GM23338 (cell line): Measurements from ENCODE around the gene TTYH1. TPM values are rescaled to one million over a fixed set of nuclear protein-coding genes. Genes with fewer than 3 reads are reported as not detected.

ENCODE experiments used
- ATAC-seq: fragments of 200-7000 bp; cut with Tn5 transposase; 3 replicates; pipeline ENCODE4 v1.9.1; 2020
- DNase-seq: peaks from one replicate; pipeline ENCODE4 v3.0.0-alpha.2; 2015; ENCODE audit warnings: low spot score
- H2AFZ ChIP-seq: fragments of 200-600 bp; sonication (generic); 2 replicates; pipeline ENCODE4 v1.8.0; 2016; ENCODE audit warnings: antibody characterized with exemption, mild to moderate bottlenecking, moderate library complexity
- H3F3A ChIP-seq: fragments of 200-600 bp; sonication (generic); replicated peaks from 2 replicates; pipeline ENCODE4 v1.8.0; 2017; ENCODE audit warnings: antibody characterized with exemption, mixed run types, low read depth
- H3K27ac ChIP-seq: fragments of 200-600 bp; sonication (generic); 2 replicates; pipeline ENCODE4 v1.6.1; 2016; ENCODE audit warnings: low read depth
- H3K27me3 ChIP-seq: fragments of 200-600 bp; sonication (generic); 2 replicates; pipeline ENCODE4 v1.8.0; 2016; ENCODE audit warnings: mild to moderate bottlenecking, mixed run types, moderate library complexity; ENCODE audit not compliant: insufficient read depth
- H3K36me3 ChIP-seq: fragments of 200-600 bp; sonication (generic); 2 replicates; pipeline ENCODE4 v1.8.0; 2016; ENCODE audit warnings: mild to moderate bottlenecking; ENCODE audit not compliant: insufficient read depth
- H3K4me1 ChIP-seq: fragments of 200-600 bp; sonication (generic); 2 replicates; pipeline ENCODE4 v1.8.0; 2016; ENCODE audit warnings: mild to moderate bottlenecking, moderate library complexity; ENCODE audit not compliant: insufficient read depth
- H3K4me2 ChIP-seq: fragments of 200-600 bp; sonication (generic); 2 replicates; pipeline ENCODE4 v1.7.1; 2017; ENCODE audit warnings: mixed run types
- H3K4me3 ChIP-seq: fragments of 200-600 bp; sonication (generic); 2 replicates; pipeline ENCODE4 v1.6.1; 2016; ENCODE audit warnings: mixed run types
- H3K79me2 ChIP-seq: fragments of 200-600 bp; sonication (generic); replicated peaks from 2 replicates; pipeline ENCODE4 v1.8.0; 2017; ENCODE audit warnings: mild to moderate bottlenecking; ENCODE audit not compliant: insufficient read depth
- H3K9me2 ChIP-seq: fragments of 200-600 bp; sonication (generic); 2 replicates; pipeline ENCODE4 v1.8.0; 2017; ENCODE audit not compliant: insufficient read depth
- H4K20me1 ChIP-seq: fragments of 200-600 bp; sonication (generic); replicated peaks from 2 replicates; pipeline ENCODE4 v1.8.0; 2017; ENCODE audit warnings: mild to moderate bottlenecking; ENCODE audit not compliant: insufficient read depth
- H3K27ac Mint-ChIP-seq: 2 replicates; pipeline ENCODE4 v1.8.0; 2020; ENCODE audit warnings: inconsistent platforms, mild to moderate bottlenecking, moderate library complexity, mixed read lengths
- H3K27me3 Mint-ChIP-seq: 3 replicates; pipeline ENCODE4 v1.8.0; 2022; ENCODE audit warnings: low read depth, mild to moderate bottlenecking, moderate library complexity, mixed read lengths, inconsistent platforms; ENCODE audit not compliant: insufficient read depth, poor library complexity
- H3K36me3 Mint-ChIP-seq: 3 replicates; pipeline ENCODE4 v1.8.0; 2021; ENCODE audit warnings: low read depth, mild to moderate bottlenecking, inconsistent platforms, moderate library complexity, mixed read lengths
- H3K4me1 Mint-ChIP-seq: 3 replicates; pipeline ENCODE4 v1.8.0; 2020; ENCODE audit warnings: mild to moderate bottlenecking, inconsistent platforms, mixed read lengths
- H3K4me3 Mint-ChIP-seq: 3 replicates; pipeline ENCODE4 v1.8.0; 2021; ENCODE audit warnings: moderate library complexity, mild to moderate bottlenecking, inconsistent platforms, mixed read lengths
- H3K9me3 Mint-ChIP-seq: 3 replicates; pipeline ENCODE4 v1.8.0; 2020; ENCODE audit warnings: moderate library complexity, mild to moderate bottlenecking, inconsistent platforms, mixed read lengths
- CREB1 ChIP-seq: fragments of 250-450 bp; sonication (Bioruptor Pico); IDR thresholded peaks from 2 replicates; pipeline ENCODE4 v1.5.0; 2020; ENCODE audit warnings: low read depth, mild to moderate bottlenecking, moderate library complexity
- EZH2 ChIP-seq: fragments of 200-600 bp; sonication (generic); IDR thresholded peaks from one replicate; pipeline ENCODE4 v1.8.0; 2017; ENCODE audit warnings: antibody characterized with exemption, mild to moderate bottlenecking, low read depth; ENCODE audit not compliant: unreplicated experiment
- EZH2phosphoT487 ChIP-seq: fragments of 200-600 bp; sonication (generic); IDR thresholded peaks from one replicate; pipeline ENCODE4 v1.8.1; 2018; ENCODE audit warnings: antibody characterized with exemption; ENCODE audit not compliant: unreplicated experiment
- JUNB ChIP-seq: IDR thresholded peaks from one replicate; pipeline ENCODE4 v1.6.1; 2016; ENCODE audit warnings: antibody characterized with exemption; ENCODE audit not compliant: unreplicated experiment
- NANOG ChIP-seq: IDR thresholded peaks from 2 replicates; pipeline ENCODE4 v1.6.1; 2016; ENCODE audit warnings: antibody characterized with exemption, borderline replicate concordance
- POLR2AphosphoS5 ChIP-seq: IDR thresholded peaks from 2 replicates; pipeline ENCODE4 v1.6.1; 2016; ENCODE audit warnings: antibody characterized with exemption, low read depth
- STAT1 ChIP-seq: IDR thresholded peaks from one replicate; pipeline ENCODE4 v1.6.1; 2016; ENCODE audit warnings: antibody characterized with exemption; ENCODE audit not compliant: unreplicated experiment
- ZNF114 ChIP-seq: fragments of 250-450 bp; sonication (Bioruptor Pico); IDR thresholded peaks from 2 replicates; pipeline ENCODE4 v1.5.0; 2020; ENCODE audit warnings: mild to moderate bottlenecking, moderate library complexity
- ZNF331 ChIP-seq: fragments of 250-450 bp; sonication (Bioruptor Pico); IDR thresholded peaks from 2 replicates; pipeline ENCODE4 v1.5.0; 2020; ENCODE audit warnings: low read depth, mild to moderate bottlenecking, moderate library complexity
- polyA plus RNA-seq: library from polyadenylated mRNA; unstranded; fragments of >200 nt; fragmentation: Nextera tagmentation; extraction: Ambion mirVana; gene quantifications from 2 replicates; pipeline ENCODE4 v1.2.1, GENCODE V29; 2016
- total RNA-seq: library from RNA; depleted of rRNA; stranded (reverse); fragments of >200 nt; shearing (Covaris generic); gene quantifications from 2 replicates; pipeline ENCODE4 v1.2.3, GENCODE V29; 2014
- TF ChIP-seq, protein P1 (sequence below): IDR thresholded peaks from one replicate; pipeline ENCODE4 v1.6.1; 2018; ENCODE audit warnings: antibody characterized with exemption; ENCODE audit not compliant: unreplicated experiment
- TF ChIP-seq, protein P2 (sequence below): IDR thresholded peaks from 2 replicates; pipeline ENCODE4 v1.6.1; 2016; ENCODE audit warnings: antibody characterized with exemption
- TF ChIP-seq, protein P3 (sequence below), 2 experiments: fragments of 200-600 bp in 1 of 2; sonication (generic) in 1 of 2; conservative IDR thresholded peaks; 2 replicates each; pipeline versions ENCODE4 v1.5.1 to v1.6.1; 2016 to 2017; ENCODE audit warnings: antibody characterized with exemption in 2 of 2, low read depth in 2 of 2, mild to moderate bottlenecking in 2 of 2, moderate library complexity in 1 of 2
- TF ChIP-seq, protein P4 (sequence below): fragments of 250-450 bp; sonication (Bioruptor Pico); IDR thresholded peaks from 2 replicates; pipeline ENCODE4 v1.5.0; 2020; ENCODE audit warnings: mild to moderate bottlenecking, moderate library complexity

TTYH1 gene
- total and polyA plus RNA-seq, 2 experiments from 2014 or later, result 18.2 to 40.8 TPM

DNA sequence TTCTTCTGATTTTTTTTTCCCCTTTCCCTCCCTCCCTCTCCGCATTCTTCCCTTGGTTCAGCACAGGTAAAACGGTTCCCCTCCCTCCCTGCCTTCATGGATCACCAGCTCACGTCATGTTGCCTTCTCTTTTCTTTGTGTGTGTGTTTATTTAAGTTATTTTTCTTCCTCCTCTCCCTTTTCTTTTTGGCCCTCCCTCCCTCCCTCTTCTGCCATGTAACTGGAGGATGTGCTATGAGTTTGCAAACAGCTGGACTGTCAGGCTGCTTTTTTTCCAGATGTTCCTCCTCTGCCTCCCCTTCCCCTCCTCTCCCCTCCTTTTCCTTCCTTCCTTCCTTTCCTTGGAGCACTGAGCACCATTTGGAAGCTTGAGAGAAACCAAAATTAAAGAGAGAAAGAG is 46.3 kb downstream of the TTYH1 start:
- H3K27ac ChIP-seq, result no peak overlapping the region
- H3K36me3 Mint-ChIP-seq, result peaks cover 45% of the 10 kb centered on the region
- no peak for TF ChIP-seq ZNF331 (CRISPR knock-in tag)
- TF ChIP-seq, protein P1, sequence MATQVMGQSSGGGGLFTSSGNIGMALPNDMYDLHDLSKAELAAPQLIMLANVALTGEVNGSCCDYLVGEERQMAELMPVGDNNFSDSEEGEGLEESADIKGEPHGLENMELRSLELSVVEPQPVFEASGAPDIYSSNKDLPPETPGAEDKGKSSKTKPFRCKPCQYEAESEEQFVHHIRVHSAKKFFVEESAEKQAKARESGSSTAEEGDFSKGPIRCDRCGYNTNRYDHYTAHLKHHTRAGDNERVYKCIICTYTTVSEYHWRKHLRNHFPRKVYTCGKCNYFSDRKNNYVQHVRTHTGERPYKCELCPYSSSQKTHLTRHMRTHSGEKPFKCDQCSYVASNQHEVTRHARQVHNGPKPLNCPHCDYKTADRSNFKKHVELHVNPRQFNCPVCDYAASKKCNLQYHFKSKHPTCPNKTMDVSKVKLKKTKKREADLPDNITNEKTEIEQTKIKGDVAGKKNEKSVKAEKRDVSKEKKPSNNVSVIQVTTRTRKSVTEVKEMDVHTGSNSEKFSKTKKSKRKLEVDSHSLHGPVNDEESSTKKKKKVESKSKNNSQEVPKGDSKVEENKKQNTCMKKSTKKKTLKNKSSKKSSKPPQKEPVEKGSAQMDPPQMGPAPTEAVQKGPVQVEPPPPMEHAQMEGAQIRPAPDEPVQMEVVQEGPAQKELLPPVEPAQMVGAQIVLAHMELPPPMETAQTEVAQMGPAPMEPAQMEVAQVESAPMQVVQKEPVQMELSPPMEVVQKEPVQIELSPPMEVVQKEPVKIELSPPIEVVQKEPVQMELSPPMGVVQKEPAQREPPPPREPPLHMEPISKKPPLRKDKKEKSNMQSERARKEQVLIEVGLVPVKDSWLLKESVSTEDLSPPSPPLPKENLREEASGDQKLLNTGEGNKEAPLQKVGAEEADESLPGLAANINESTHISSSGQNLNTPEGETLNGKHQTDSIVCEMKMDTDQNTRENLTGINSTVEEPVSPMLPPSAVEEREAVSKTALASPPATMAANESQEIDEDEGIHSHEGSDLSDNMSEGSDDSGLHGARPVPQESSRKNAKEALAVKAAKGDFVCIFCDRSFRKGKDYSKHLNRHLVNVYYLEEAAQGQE, result no peak
- no peak for TF ChIP-seq STAT1
- TF ChIP-seq, protein P2, sequence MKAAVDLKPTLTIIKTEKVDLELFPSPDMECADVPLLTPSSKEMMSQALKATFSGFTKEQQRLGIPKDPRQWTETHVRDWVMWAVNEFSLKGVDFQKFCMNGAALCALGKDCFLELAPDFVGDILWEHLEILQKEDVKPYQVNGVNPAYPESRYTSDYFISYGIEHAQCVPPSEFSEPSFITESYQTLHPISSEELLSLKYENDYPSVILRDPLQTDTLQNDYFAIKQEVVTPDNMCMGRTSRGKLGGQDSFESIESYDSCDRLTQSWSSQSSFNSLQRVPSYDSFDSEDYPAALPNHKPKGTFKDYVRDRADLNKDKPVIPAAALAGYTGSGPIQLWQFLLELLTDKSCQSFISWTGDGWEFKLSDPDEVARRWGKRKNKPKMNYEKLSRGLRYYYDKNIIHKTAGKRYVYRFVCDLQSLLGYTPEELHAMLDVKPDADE, result no peak
- TF ChIP-seq EZH2phosphoT487, result no peak
- no peak for TF ChIP-seq EZH2
- no peak for TF ChIP-seq ZNF114 (CRISPR knock-in tag)
- TF ChIP-seq JUNB, result no peak
- TF ChIP-seq CREB1 (CRISPR knock-in tag), result no peak
- TF ChIP-seq NANOG, result no peak
- TF ChIP-seq POLR2AphosphoS5, result no peak; the same call in 1 of the 2 replicates
- TF ChIP-seq, protein P3, sequence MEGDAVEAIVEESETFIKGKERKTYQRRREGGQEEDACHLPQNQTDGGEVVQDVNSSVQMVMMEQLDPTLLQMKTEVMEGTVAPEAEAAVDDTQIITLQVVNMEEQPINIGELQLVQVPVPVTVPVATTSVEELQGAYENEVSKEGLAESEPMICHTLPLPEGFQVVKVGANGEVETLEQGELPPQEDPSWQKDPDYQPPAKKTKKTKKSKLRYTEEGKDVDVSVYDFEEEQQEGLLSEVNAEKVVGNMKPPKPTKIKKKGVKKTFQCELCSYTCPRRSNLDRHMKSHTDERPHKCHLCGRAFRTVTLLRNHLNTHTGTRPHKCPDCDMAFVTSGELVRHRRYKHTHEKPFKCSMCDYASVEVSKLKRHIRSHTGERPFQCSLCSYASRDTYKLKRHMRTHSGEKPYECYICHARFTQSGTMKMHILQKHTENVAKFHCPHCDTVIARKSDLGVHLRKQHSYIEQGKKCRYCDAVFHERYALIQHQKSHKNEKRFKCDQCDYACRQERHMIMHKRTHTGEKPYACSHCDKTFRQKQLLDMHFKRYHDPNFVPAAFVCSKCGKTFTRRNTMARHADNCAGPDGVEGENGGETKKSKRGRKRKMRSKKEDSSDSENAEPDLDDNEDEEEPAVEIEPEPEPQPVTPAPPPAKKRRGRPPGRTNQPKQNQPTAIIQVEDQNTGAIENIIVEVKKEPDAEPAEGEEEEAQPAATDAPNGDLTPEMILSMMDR (conservative IDR thresholded peaks at IDR 0.05; ENCODE audit: low read depth in 2 of 2), result no peak
- TF ChIP-seq, protein P4, sequence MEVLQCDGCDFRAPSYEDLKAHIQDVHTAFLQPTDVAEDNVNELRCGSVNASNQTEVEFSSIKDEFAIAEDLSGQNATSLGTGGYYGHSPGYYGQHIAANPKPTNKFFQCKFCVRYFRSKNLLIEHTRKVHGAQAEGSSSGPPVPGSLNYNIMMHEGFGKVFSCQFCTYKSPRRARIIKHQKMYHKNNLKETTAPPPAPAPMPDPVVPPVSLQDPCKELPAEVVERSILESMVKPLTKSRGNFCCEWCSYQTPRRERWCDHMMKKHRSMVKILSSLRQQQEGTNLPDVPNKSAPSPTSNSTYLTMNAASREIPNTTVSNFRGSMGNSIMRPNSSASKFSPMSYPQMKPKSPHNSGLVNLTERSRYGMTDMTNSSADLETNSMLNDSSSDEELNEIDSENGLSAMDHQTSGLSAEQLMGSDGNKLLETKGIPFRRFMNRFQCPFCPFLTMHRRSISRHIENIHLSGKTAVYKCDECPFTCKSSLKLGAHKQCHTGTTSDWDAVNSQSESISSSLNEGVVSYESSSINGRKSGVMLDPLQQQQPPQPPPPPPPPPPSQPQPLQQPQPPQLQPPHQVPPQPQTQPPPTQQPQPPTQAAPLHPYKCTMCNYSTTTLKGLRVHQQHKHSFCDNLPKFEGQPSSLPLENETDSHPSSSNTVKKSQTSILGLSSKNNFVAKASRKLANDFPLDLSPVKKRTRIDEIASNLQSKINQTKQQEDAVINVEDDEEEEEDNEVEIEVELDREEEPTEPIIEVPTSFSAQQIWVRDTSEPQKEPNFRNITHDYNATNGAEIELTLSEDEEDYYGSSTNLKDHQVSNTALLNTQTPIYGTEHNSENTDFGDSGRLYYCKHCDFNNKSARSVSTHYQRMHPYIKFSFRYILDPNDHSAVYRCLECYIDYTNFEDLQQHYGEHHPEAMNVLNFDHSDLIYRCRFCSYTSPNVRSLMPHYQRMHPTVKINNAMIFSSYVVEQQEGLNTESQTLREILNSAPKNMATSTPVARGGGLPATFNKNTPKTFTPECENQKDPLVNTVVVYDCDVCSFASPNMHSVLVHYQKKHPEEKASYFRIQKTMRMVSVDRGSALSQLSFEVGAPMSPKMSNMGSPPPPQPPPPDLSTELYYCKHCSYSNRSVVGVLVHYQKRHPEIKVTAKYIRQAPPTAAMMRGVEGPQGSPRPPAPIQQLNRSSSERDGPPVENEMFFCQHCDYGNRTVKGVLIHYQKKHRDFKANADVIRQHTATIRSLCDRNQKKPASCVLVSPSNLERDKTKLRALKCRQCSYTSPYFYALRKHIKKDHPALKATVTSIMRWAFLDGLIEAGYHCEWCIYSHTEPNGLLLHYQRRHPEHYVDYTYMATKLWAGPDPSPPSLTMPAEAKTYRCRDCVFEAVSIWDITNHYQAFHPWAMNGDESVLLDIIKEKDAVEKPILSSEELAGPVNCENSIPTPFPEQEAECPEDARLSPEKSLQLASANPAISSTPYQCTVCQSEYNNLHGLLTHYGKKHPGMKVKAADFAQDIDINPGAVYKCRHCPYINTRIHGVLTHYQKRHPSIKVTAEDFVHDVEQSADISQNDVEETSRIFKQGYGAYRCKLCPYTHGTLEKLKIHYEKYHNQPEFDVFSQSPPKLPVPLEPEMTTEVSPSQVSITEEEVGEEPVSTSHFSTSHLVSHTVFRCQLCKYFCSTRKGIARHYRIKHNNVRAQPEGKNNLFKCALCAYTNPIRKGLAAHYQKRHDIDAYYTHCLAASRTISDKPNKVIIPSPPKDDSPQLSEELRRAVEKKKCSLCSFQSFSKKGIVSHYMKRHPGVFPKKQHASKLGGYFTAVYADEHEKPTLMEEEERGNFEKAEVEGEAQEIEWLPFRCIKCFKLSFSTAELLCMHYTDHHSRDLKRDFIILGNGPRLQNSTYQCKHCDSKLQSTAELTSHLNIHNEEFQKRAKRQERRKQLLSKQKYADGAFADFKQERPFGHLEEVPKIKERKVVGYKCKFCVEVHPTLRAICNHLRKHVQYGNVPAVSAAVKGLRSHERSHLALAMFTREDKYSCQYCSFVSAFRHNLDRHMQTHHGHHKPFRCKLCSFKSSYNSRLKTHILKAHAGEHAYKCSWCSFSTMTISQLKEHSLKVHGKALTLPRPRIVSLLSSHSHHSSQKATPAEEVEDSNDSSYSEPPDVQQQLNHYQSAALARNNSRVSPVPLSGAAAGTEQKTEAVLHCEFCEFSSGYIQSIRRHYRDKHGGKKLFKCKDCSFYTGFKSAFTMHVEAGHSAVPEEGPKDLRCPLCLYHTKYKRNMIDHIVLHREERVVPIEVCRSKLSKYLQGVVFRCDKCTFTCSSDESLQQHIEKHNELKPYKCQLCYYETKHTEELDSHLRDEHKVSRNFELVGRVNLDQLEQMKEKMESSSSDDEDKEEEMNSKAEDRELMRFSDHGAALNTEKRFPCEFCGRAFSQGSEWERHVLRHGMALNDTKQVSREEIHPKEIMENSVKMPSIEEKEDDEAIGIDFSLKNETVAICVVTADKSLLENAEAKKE (CRISPR knock-in tag), result no peak
- DNase-seq (no peak), ATAC-seq (no peak)
- peaks cover 9% of the 10 kb centered on the region; the same call in 1 of the 2 replicates for H3F3A ChIP-seq
- H3K27me3 Mint-ChIP-seq, result peaks cover 32% of the 10 kb centered on the region
- no peak overlapping the region for H3K4me3 ChIP-seq
- peak overlapping the region; percentile 9; the same call in 1 of the 2 replicates for H3K27ac Mint-ChIP-seq
- H3K9me3 Mint-ChIP-seq, result peaks cover 5% of the 10 kb centered on the region; the same call in 1 of the 3 replicates
- H3K9me2 ChIP-seq, result no peaks in the 10 kb centered on the region
- peaks cover 15% of the 10 kb centered on the region; the same call in 2 of the 3 replicates for H3K4me1 Mint-ChIP-seq
- H3K27me3 ChIP-seq, result peaks cover 13% of the 10 kb centered on the region
- 0 out of 2 replicates have a peak overlapping the region, but pooled peaks have one; percentile 98 for H3K4me2 ChIP-seq
- H3K4me1 ChIP-seq, result peaks cover 3% of the 10 kb centered on the region; the same call in 1 of the 2 replicates
- H3K79me2 ChIP-seq, result no peaks in the 10 kb centered on the region; the same call in 1 of the 2 replicates
- 0 out of 2 replicates have a peak, but pooled peaks cover 6% of the 10 kb centered on the region for H4K20me1 ChIP-seq
- peak overlapping the region; percentile 12; the same call in 1 of the 3 replicates for H3K4me3 Mint-ChIP-seq
- H2AFZ ChIP-seq, result no peak overlapping the region
- peaks cover 14% of the 10 kb centered on the region for H3K36me3 ChIP-seq
